GM20431 (cell line): Measurements from ENCODE around the gene CAMK1D.
"Not testable (repeated sequence)": the region's sequence is repeated elsewhere in the genome, so short reads cannot be mapped to it uniquely, and the experiment has no call there.

Experiments used
- in situ Hi-C: fragments of 300-500 bp; cut with MseI, MboI; formaldehyde crosslinking; loops from one replicate; pipeline ENCODE4 v1.15.0; 2020; ENCODE audit warnings: low sequenced_read_pairs; ENCODE audit not compliant: unreplicated experiment

CAMK1D gene

GRCh38 chr10:12699781-12700556 is 350.6 kb downstream of the CAMK1D start:
- in situ Hi-C loops: no loop called here

GRCh38 chr10:12700557-12700874 is 351.2 kb downstream of the CAMK1D start:
- in situ Hi-C loops: no loop called here

- in situ Hi-C loops: no loop called here
Measured at GRCh38 chr10:12701696-12702095, 352.3 kb downstream of the CAMK1D start.

GRCh38 chr10:12702215-12702770 is 352.9 kb downstream of the CAMK1D start:
- in situ Hi-C loops: no loop called here

GRCh38 chr10:12703126-12703525 is 353.8 kb downstream of the CAMK1D start:
- in situ Hi-C loops: no loop called here

- in situ Hi-C loops: no loop called here
Measured at GRCh38 chr10:12703813-12704212, 354.5 kb downstream of the CAMK1D start.

GRCh38 chr10:12704488-12704887 is 355.1 kb downstream of the CAMK1D start:
- in situ Hi-C loops: no loop called here

- in situ Hi-C loops: no loop called here
Measured at GRCh38 chr10:12705943-12706342, 356.6 kb downstream of the CAMK1D start.

GRCh38 chr10:12707461-12708185 is 358.3 kb downstream of the CAMK1D start:
- in situ Hi-C loops: no loop called here

- in situ Hi-C loops: no loop called here
Measured at GRCh38 chr10:12709000-12709401, 359.7 kb downstream of the CAMK1D start.

- in situ Hi-C loops: no loop called here
Measured at GRCh38 chr10:12709521-12709963, 360.2 kb downstream of the CAMK1D start.

GRCh38 chr10:12710157-12710556 is 360.8 kb downstream of the CAMK1D start:
- in situ Hi-C loops: no loop called here

- in situ Hi-C loops: no loop called here
Measured at GRCh38 chr10:12710594-12711349, 361.4 kb downstream of the CAMK1D start.

GRCh38 chr10:12711350-12711708 is 362.0 kb downstream of the CAMK1D start:
- in situ Hi-C loops: no loop called here

- in situ Hi-C loops: no loop called here
Measured at GRCh38 chr10:12712293-12712983, 363.1 kb downstream of the CAMK1D start.

GRCh38 chr10:12712984-12713316 is 363.6 kb downstream of the CAMK1D start:
- in situ Hi-C loops: not testable (repeated sequence)

GRCh38 chr10:12716042-12716441 is 366.7 kb downstream of the CAMK1D start:
- in situ Hi-C loops: no loop called here

- in situ Hi-C loops: no loop called here
Measured at GRCh38 chr10:12717981-12718707, 368.8 kb downstream of the CAMK1D start.

- in situ Hi-C loops: no loop called here
Measured at GRCh38 chr10:12719365-12719764, 370.0 kb downstream of the CAMK1D start.
